Adrenal gland (tissue), 12 donors: ENCODE measurements around the gene EXD3. TPM values are rescaled to one million over a fixed set of nuclear protein-coding genes. Genes with fewer than 3 reads are reported as not detected.
A peak's percentile ranks its signal among the peaks of the same experiment; 100 is the strongest.

Experiments
- DNase-seq, 7 donors: peaks; one replicate each; pipeline ENCODE4 v3.0.0-alpha.2; 2019 to 2020
- H3K27ac ChIP-seq, 5 donors: fragments of 200-600 bp; sonication (generic) in 4 of 5; 1 replicate in 3 of 5; 2 replicates in 2 of 5; pipeline versions ENCODE4 v1.5.1 to v1.8.0; 2016 to 2020; ENCODE audit warnings: mild to moderate bottlenecking in 1 of 5
- H3K27me3 ChIP-seq: fragments of 200-600 bp; 2 replicates; pipeline ENCODE4 v1.8.0; 2021
- H3K36me3 ChIP-seq, 2 donors: fragments of 200-600 bp; replicated peaks in 1 of 2; 1 replicate in 1 of 2; 2 replicates in 1 of 2; pipeline versions ENCODE4 v1.5.1 to v1.8.0; 2018 to 2022
- H3K4me1 ChIP-seq, 2 donors: fragments of 200-600 bp; replicated peaks in 1 of 2; 1 replicate in 1 of 2; 2 replicates in 1 of 2; pipeline versions ENCODE4 v1.5.1 to v1.8.0; 2018 to 2021
- H3K4me3 ChIP-seq, 4 donors: fragments of 200-600 bp; sonication (generic) in 3 of 4; one replicate each; pipeline ENCODE4 v1.5.1; 2016 to 2018
- H3K9me3 ChIP-seq, 3 donors: fragments of 200-600 bp; sonication (generic) in 1 of 3; replicated peaks in 1 of 3; 1 replicate in 2 of 3; 2 replicates in 1 of 3; pipeline versions ENCODE4 v1.5.1 to v1.8.0; 2016 to 2021
- POLR2A ChIP-seq, 2 donors: fragments of 450-650 bp; IDR thresholded peaks; one replicate each; pipeline ENCODE4 v1.6.1; 2017; ENCODE audit warnings: antibody characterized with exemption in 2 of 2, mild to moderate bottlenecking in 2 of 2, moderate library complexity in 1 of 2
- WGBS, 4 donors: extraction: QIAGEN DNeasy Blood & Tissue Kit in 2 of 4; methylation state at CpG; one replicate each; pipeline versions ENCODE4 v1.1.5 to v1.1.7; 2013 to 2017; 5-methylcytosine and 5-hydroxymethylcytosine counted together
- intact Hi-C, 2 donors: fragments of 100-400 bp; cut with DNase I; formaldehyde crosslinking; loops; one replicate each; pipeline versions ENCODE4 v1.14.1 to v1.15.0; 2022 to 2023
- polyA plus RNA-seq, 3 donors: library from polyadenylated mRNA; stranded (reverse); fragments of 200-250 nt in 2 of 3; fragments of 350-450 nt in 1 of 3; fragmentation: Illumina TruSeq in 1 of 3; extraction: RNeasy Lipid Tissue Mini Kit (QIAGEN cat#74804) in 1 of 3; gene quantifications; one replicate each; pipeline ENCODE4 v1.2.3, GENCODE V29; 2013 to 2014
- total RNA-seq, 9 donors: library from RNA; depleted of rRNA in 4 of 9; stranded (reverse); fragments of >200 nt in 4 of 9; fragments of 120-200 nt in 1 of 9; fragmentation: NEBNext Ultra II Directional in 1 of 9; extraction: Animal tissue kit (Norgen Biotek cat#: 25700) in 1 of 9; gene quantifications; one replicate each; pipeline versions ENCODE4 v1.1.0 to v1.2.4, GENCODE V29; 2013 to 2023
- TF ChIP-seq, protein P1 (sequence below), 6 experiments: fragments of 450-650 bp in 4 of 6; fragments of 200-600 bp in 2 of 6; sonication (generic) in 1 of 6; IDR thresholded peaks; 1 replicate in 5 of 6; 2 replicates in 1 of 6; pipeline versions ENCODE4 v1.5.1 to v1.8.0; 2016 to 2021; ENCODE audit warnings: antibody characterized with exemption in 6 of 6, mild to moderate bottlenecking in 2 of 6, moderate library complexity in 1 of 6
- donor health status: healthy with polysubstance abuse.
- donor health status: Bipolar disorder and iron deficiency.
- donor health status: DM: yes; HTN: yes; CAD: no.
- donor health status: DM: no; HTN: no; CAD: no.
- donor health status: DM: no; HTN: no; CAD: no.
- donor health status: DM: yes; HTN: yes; CAD: no.

EXD3 gene
- total and polyA plus RNA-seq, 12 donors = 1.2 to 111 (median 23.9) TPM

DNA sequence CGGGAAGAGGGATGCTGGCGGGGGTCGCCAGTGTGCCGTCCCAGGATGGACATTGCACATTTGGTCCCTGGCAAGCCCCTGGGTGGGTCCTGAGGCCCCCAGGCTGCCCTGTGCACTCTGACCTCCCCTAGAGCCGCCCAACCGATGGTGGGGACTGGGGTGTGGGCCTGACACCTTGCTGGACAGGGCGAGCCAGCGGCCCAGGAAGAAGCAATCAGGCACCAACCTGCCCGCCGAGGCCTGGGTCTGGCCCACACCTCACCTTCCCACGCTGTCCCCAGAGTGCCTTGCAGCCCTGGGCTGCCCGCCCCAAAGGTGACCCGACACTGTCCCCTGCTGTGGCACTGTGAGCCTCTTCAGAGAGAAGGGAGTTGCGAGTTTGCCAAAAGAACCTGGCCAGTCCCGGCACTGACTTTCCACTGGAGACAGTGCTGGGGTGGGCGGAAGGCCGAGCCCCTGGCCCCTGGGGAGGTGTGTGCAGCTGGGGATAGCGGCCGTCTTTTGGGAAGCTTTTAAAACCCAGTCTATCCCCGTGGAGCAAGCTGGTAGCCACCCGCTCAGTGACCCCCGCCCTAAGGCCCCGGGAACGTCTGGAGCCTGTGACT lies 108.9 kb downstream of the EXD3 start:
- Histone ChIP-seq H3K9me3 (no peaks in the 10 kb centered on the region), H3K4me1 (peaks cover 0 to 12% of the 10 kb centered on the region in 2 donors), H3K27ac (no peak overlapping the region), H3K27me3 (peaks cover 8% of the 10 kb centered on the region), H3K4me3 (no peak overlapping the region), H3K36me3 (no peaks in the 10 kb centered on the region)
- TF ChIP-seq POLR2A (IDR thresholded peaks at IDR 0.05) = no peak
- TF ChIP-seq, protein P1, sequence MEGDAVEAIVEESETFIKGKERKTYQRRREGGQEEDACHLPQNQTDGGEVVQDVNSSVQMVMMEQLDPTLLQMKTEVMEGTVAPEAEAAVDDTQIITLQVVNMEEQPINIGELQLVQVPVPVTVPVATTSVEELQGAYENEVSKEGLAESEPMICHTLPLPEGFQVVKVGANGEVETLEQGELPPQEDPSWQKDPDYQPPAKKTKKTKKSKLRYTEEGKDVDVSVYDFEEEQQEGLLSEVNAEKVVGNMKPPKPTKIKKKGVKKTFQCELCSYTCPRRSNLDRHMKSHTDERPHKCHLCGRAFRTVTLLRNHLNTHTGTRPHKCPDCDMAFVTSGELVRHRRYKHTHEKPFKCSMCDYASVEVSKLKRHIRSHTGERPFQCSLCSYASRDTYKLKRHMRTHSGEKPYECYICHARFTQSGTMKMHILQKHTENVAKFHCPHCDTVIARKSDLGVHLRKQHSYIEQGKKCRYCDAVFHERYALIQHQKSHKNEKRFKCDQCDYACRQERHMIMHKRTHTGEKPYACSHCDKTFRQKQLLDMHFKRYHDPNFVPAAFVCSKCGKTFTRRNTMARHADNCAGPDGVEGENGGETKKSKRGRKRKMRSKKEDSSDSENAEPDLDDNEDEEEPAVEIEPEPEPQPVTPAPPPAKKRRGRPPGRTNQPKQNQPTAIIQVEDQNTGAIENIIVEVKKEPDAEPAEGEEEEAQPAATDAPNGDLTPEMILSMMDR (IDR thresholded peaks at IDR 0.05) = peak in 1 of 6 experiments; percentile 8
- 81 to 91% (median 88%) methylated on average over 4 to 24 of the region's 24 CpGs for WGBS, 4 donors
- intact Hi-C loops = no loop called here
- peak in 2 of 7 donors; percentile 11 to 24 for DNase-seq

DNA sequence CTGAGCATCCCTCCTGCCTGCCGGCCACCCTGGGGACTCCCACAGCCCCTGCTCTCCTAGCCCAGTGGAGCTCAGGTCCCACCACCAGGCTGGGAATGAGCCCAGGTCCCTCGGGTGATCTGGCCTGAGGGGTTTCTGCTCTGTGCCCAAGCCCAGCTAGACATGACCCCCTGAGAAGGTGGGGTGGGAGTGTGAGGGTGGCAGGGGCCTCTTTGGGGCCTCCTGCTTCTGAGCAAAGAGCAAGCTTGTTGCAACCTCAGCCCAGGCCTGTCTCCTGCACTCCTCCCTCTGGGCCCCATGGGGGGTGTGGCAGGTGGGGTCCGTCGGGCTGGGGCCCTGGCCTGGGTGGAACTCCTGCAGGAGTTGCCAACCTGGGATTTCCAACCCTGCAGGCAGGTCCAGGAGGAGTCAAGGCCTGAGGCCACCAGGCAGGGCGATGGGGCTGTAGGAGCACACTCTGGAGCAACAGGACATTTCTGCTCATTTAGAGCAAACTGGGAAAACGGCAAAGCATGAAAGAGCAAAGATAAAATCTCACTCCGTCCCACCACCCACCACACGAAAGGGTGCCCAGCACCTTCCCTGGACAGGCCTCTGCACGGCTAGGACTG lies 109.5 kb downstream of the EXD3 start:
- intact Hi-C loops = no loop called here
- no peaks in the 10 kb centered on the region for H3K36me3 ChIP-seq
- peaks cover 8% of the 10 kb centered on the region for H3K27me3 ChIP-seq
- 76 to 85% (median 82%) methylated on average over 4 to 9 of the region's 9 CpGs for WGBS, 4 donors
- H3K4me1 ChIP-seq = peaks cover 0 to 12% of the 10 kb centered on the region in 2 donors
- no peak overlapping the region for H3K27ac ChIP-seq
- no peak for TF ChIP-seq POLR2A (IDR thresholded peaks at IDR 0.05)
- TF ChIP-seq, protein P1 (IDR thresholded peaks at IDR 0.05) = no peak
- H3K4me3 ChIP-seq = no peak overlapping the region
- no peaks in the 10 kb centered on the region for H3K9me3 ChIP-seq
- DNase-seq = no peak

DNA sequence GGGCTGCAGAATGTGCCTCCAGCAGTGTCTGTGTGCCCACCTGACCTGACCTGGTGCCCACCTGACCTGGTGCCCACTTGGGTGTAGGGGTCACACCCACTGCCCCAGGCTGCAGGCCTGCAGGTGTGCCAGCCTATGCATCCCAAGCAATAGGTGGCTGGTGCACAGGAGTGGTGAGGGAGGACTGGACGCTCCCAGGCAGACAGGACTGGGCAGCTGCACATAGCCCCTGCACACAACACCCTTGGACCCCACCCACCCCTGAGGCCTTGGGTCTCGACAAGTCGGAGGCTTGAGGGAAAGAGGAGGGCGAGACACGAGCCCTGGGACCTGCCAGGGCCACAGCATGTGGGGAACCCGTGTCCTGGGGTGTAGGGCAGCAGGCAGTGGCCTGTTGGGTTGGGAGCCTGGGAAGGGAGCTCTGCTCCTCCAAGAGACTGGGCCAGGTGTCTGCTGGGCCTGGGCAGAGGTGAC lies 110.1 kb downstream of the EXD3 start:
- H3K9me3 ChIP-seq = no peaks in the 10 kb centered on the region
- no peak for TF ChIP-seq POLR2A (IDR thresholded peaks at IDR 0.05)
- TF ChIP-seq, protein P1 (IDR thresholded peaks at IDR 0.05) = no peak
- intact Hi-C loops = no loop called here
- no peaks in the 10 kb centered on the region for H3K36me3 ChIP-seq
- H3K27ac ChIP-seq = no peak overlapping the region
- DNase-seq = peak in 1 of 7 donors; percentile 11
- 80 to 93% (median 92%) methylated on average over 5 to 6 of the region's 6 CpGs for WGBS, 4 donors
- H3K4me1 ChIP-seq = peaks cover 0 to 12% of the 10 kb centered on the region in 2 donors
- H3K4me3 ChIP-seq = no peak overlapping the region
- H3K27me3 ChIP-seq = peaks cover 8% of the 10 kb centered on the region

DNA sequence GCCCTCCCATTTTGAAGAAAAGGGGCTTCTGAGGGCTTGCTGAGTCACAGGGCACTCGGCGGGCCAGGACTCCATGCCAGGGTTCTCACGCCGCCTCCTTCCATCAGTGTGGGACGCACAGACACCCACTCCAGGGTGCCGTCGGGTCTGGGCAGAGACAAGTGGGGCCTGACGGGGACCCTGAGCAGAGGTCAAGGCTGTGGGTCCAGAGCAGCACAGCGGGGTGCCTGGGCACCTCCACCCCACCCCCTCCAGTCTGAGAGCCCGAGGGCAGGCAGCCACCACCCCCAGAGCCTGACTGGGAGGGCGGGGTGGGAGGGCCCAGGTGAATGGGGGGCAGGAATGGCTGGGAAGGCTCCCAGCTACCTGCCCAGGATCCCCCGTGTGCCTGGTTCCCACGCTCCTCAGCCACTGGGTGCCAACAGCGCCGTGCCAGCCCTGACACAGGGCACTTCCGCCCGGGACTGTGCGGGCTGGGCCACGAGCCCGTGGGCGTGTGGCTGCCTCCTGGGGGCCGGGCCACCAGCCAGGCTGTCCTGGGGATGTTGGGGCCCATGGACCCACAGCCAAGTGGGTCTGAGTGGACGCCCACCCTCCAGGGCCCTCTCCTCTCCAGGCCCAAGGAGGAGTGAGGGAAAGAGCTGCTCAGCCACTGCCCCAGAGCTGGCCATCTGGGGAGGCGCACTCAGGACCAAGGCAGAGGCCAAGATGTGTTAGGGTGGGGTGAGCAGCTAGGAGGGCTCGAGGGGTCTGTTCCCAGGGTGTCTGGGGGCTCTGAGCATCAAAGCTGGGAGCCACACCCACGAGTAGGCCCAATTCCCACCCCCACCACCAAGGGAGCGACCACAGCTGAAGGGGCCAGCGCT lies 110.7 kb downstream of the EXD3 start:
- peaks cover 12% of the 10 kb centered on the region for H3K27me3 ChIP-seq
- H3K36me3 ChIP-seq = no peaks in the 10 kb centered on the region
- H3K9me3 ChIP-seq = no peaks in the 10 kb centered on the region
- intact Hi-C loops = no loop called here
- TF ChIP-seq POLR2A (IDR thresholded peaks at IDR 0.05) = no peak
- TF ChIP-seq, protein P1 (IDR thresholded peaks at IDR 0.05) = no peak
- H3K4me3 ChIP-seq = no peak overlapping the region
- peak in 1 of 7 donors; percentile 10 for DNase-seq
- peaks cover 0 to 12% of the 10 kb centered on the region in 2 donors for H3K4me1 ChIP-seq
- 71 to 88% (median 78%) methylated on average over 3 to 28 of the region's 28 CpGs for WGBS, 4 donors
- H3K27ac ChIP-seq = no peak overlapping the region
